Choroid plexus epithelial cell (primary cell): ENCODE measurements around the gene TMEM131.

Experiments used
- DNase-seq: peaks from one replicate; pipeline ENCODE4 v3.0.0-alpha.2; 2010; ENCODE audit warnings: low read depth
- H3K4me3 ChIP-seq: 2 replicates; pipeline ENCODE4 v1.5.1; 2011; ENCODE audit warnings: low read depth, mild to moderate bottlenecking, control low read depth, low read length, moderate library complexity
- TF ChIP-seq, protein P1 (sequence below): conservative IDR thresholded peaks from 2 replicates; pipeline ENCODE4 v1.5.1; 2011; ENCODE audit warnings: low read depth, mild to moderate bottlenecking, control low read depth, inconsistent platforms, low read length, moderate library complexity

Gene TMEM131

GRCh38 chr2:97819754-97820153 lies 176.0 kb downstream of the TMEM131 start:
- TF ChIP-seq, protein P1, sequence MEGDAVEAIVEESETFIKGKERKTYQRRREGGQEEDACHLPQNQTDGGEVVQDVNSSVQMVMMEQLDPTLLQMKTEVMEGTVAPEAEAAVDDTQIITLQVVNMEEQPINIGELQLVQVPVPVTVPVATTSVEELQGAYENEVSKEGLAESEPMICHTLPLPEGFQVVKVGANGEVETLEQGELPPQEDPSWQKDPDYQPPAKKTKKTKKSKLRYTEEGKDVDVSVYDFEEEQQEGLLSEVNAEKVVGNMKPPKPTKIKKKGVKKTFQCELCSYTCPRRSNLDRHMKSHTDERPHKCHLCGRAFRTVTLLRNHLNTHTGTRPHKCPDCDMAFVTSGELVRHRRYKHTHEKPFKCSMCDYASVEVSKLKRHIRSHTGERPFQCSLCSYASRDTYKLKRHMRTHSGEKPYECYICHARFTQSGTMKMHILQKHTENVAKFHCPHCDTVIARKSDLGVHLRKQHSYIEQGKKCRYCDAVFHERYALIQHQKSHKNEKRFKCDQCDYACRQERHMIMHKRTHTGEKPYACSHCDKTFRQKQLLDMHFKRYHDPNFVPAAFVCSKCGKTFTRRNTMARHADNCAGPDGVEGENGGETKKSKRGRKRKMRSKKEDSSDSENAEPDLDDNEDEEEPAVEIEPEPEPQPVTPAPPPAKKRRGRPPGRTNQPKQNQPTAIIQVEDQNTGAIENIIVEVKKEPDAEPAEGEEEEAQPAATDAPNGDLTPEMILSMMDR: no peak
- H3K4me3 ChIP-seq: no peak overlapping the region
- no peak for DNase-seq

- no peak overlapping the region for H3K4me3 ChIP-seq
- TF ChIP-seq, protein P1: no peak
- DNase-seq: no peak
Measured at GRCh38 chr2:97816411-97816810, 179.3 kb downstream of the TMEM131 start.

DNA sequence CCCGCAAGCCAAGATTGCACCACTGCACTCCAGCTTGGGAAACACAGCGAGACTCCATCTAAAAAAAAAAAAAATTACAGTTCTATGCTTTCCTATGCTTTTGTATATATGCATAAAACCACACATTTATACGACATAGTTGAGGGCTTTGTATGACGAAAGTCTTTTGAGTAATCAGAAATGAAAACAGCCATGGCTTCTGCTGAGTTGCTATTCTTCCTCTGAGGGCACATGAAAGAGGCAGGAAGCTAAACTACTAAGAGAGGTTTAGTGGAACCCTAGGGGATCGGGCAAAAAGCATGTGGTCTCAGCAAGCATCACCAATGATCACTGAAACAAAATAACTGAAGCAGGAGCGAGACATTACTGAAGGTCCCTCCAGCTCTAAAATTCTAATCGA lies 182.8 kb downstream of the TMEM131 start:
- DNase-seq: peak; percentile 32
- no peak overlapping the region for H3K4me3 ChIP-seq
- TF ChIP-seq, protein P1: no peak

DNA sequence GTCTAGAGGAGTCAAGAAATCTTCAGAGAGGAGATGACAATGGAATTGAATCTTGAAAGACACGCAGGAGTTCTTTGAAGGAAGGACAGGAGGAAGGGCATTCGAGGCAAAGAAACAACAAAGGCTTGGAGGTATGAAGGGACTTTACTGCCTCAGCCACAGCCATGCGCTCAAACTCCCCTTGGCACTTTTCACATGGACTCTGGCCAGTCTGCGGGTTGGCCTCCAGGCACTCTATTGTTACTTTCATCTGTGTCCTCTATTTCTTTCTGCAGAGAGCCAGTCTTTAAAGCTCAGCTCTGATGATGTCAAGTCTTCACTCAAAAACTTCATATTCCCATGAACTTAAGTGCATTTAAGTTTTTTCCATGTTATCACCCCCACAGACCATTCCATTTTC lies 186.9 kb downstream of the TMEM131 start:
- TF ChIP-seq, protein P1: no peak
- DNase-seq: no peak
- no peak overlapping the region for H3K4me3 ChIP-seq

GRCh38 chr2:97806738-97807618 lies 188.8 kb downstream of the TMEM131 start:
- TF ChIP-seq, protein P1: peak; percentile 99
- peak; percentile 86 for DNase-seq
- H3K4me3 ChIP-seq: no peak overlapping the region

- no peak for DNase-seq
- H3K4me3 ChIP-seq: no peak overlapping the region
- TF ChIP-seq, protein P1: no peak
Measured at GRCh38 chr2:97805776-97806175, 190.0 kb downstream of the TMEM131 start.

- TF ChIP-seq, protein P1: no peak
- H3K4me3 ChIP-seq: no peak overlapping the region
- no peak for DNase-seq
Measured at GRCh38 chr2:97801028-97801427, 194.7 kb downstream of the TMEM131 start.
